HEK293 (cell line): ENCODE data around the gene PTPRN2.

ENCODE experiments used
- CTCF ChIP-seq: fragments of 450-650 bp; formaldehyde crosslinking; IDR thresholded peaks from 2 replicates; pipeline ENCODE4 v1.5.1; 2016; ENCODE audit warnings: missing biosample characterization, missing genetic modification characterization
- YY1 ChIP-seq: fragments of 450-650 bp; formaldehyde crosslinking; IDR thresholded peaks from 2 replicates; pipeline ENCODE4 v1.5.1; 2018; ENCODE audit warnings: missing biosample characterization, missing genetic modification characterization
- ZBTB21 ChIP-seq: fragments of 450-650 bp; formaldehyde crosslinking; IDR thresholded peaks from 2 replicates; pipeline ENCODE4 v1.5.1; 2017; ENCODE audit warnings: missing biosample characterization, missing genetic modification characterization
- ZFP3 ChIP-seq: fragments of 450-650 bp; formaldehyde crosslinking; IDR thresholded peaks from 2 replicates; pipeline ENCODE4 v1.5.1; 2016; ENCODE audit warnings: low read depth, missing biosample characterization, missing genetic modification characterization
- ZNF184 ChIP-seq: fragments of 450-650 bp; IDR thresholded peaks from 2 replicates; pipeline ENCODE4 v1.5.1; 2018; ENCODE audit warnings: missing biosample characterization, mild to moderate bottlenecking, missing genetic modification characterization
- ZNF670 ChIP-seq: fragments of 450-650 bp; formaldehyde crosslinking; IDR thresholded peaks from 2 replicates; pipeline ENCODE4 v1.5.1; 2016; ENCODE audit warnings: missing biosample characterization, missing genetic modification characterization, low read depth
- ZNF707 ChIP-seq: fragments of 450-650 bp; formaldehyde crosslinking; IDR thresholded peaks from 2 replicates; pipeline ENCODE4 v1.5.1; 2016; ENCODE audit warnings: missing biosample characterization, missing genetic modification characterization
- TF ChIP-seq, protein P1 (sequence below): fragments of 450-650 bp; formaldehyde crosslinking; IDR thresholded peaks from 2 replicates; pipeline ENCODE4 v1.5.1; 2016; ENCODE audit warnings: missing biosample characterization, missing genetic modification characterization
- TF ChIP-seq, protein P2 (sequence below): fragments of 450-650 bp; formaldehyde crosslinking; IDR thresholded peaks from 2 replicates; pipeline ENCODE4 v1.5.1; 2016; ENCODE audit warnings: missing biosample characterization, missing genetic modification characterization

GRCh38 chr7:157954901-157955300 is 632.7 kb downstream of the PTPRN2 start:
- TF ChIP-seq, protein P1, sequence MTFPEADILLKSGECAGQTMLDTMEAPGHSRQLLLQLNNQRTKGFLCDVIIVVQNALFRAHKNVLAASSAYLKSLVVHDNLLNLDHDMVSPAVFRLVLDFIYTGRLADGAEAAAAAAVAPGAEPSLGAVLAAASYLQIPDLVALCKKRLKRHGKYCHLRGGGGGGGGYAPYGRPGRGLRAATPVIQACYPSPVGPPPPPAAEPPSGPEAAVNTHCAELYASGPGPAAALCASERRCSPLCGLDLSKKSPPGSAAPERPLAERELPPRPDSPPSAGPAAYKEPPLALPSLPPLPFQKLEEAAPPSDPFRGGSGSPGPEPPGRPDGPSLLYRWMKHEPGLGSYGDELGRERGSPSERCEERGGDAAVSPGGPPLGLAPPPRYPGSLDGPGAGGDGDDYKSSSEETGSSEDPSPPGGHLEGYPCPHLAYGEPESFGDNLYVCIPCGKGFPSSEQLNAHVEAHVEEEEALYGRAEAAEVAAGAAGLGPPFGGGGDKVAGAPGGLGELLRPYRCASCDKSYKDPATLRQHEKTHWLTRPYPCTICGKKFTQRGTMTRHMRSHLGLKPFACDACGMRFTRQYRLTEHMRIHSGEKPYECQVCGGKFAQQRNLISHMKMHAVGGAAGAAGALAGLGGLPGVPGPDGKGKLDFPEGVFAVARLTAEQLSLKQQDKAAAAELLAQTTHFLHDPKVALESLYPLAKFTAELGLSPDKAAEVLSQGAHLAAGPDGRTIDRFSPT (tag by site-specific recombination): no peak
- TF ChIP-seq YY1 (tag by site-specific recombination) (no peak), ZNF707 (no peak), CTCF (tag by site-specific recombination) (no peak), ZFP3 (tag by site-specific recombination) (no peak), ZBTB21 (tag by site-specific recombination) (no peak), ZNF670 (tag by site-specific recombination) (no peak), ZNF184 (tag by site-specific recombination) (no peak)
- TF ChIP-seq, protein P2, sequence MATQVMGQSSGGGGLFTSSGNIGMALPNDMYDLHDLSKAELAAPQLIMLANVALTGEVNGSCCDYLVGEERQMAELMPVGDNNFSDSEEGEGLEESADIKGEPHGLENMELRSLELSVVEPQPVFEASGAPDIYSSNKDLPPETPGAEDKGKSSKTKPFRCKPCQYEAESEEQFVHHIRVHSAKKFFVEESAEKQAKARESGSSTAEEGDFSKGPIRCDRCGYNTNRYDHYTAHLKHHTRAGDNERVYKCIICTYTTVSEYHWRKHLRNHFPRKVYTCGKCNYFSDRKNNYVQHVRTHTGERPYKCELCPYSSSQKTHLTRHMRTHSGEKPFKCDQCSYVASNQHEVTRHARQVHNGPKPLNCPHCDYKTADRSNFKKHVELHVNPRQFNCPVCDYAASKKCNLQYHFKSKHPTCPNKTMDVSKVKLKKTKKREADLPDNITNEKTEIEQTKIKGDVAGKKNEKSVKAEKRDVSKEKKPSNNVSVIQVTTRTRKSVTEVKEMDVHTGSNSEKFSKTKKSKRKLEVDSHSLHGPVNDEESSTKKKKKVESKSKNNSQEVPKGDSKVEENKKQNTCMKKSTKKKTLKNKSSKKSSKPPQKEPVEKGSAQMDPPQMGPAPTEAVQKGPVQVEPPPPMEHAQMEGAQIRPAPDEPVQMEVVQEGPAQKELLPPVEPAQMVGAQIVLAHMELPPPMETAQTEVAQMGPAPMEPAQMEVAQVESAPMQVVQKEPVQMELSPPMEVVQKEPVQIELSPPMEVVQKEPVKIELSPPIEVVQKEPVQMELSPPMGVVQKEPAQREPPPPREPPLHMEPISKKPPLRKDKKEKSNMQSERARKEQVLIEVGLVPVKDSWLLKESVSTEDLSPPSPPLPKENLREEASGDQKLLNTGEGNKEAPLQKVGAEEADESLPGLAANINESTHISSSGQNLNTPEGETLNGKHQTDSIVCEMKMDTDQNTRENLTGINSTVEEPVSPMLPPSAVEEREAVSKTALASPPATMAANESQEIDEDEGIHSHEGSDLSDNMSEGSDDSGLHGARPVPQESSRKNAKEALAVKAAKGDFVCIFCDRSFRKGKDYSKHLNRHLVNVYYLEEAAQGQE (tag by site-specific recombination): no peak
